Inferior parietal cortex (tissue), 1 donor: Measurements from ENCODE around the gene CLK3.
A peak's percentile ranks its signal among the peaks of the same experiment; 100 is the strongest.

ENCODE experiments used
- DNase-seq: peaks from one replicate; pipeline ENCODE4 v3.0.0-alpha.2; 2016; ENCODE audit errors: extremely low spot score

CLK3 gene

GRCh38 chr15:74603026-74603788 is 12.4 kb upstream of the CLK3 start:
- DNase-seq = no peak

GRCh38 chr15:74603789-74604705 is 11.6 kb upstream of the CLK3 start:
- DNase-seq = no peak

DNA sequence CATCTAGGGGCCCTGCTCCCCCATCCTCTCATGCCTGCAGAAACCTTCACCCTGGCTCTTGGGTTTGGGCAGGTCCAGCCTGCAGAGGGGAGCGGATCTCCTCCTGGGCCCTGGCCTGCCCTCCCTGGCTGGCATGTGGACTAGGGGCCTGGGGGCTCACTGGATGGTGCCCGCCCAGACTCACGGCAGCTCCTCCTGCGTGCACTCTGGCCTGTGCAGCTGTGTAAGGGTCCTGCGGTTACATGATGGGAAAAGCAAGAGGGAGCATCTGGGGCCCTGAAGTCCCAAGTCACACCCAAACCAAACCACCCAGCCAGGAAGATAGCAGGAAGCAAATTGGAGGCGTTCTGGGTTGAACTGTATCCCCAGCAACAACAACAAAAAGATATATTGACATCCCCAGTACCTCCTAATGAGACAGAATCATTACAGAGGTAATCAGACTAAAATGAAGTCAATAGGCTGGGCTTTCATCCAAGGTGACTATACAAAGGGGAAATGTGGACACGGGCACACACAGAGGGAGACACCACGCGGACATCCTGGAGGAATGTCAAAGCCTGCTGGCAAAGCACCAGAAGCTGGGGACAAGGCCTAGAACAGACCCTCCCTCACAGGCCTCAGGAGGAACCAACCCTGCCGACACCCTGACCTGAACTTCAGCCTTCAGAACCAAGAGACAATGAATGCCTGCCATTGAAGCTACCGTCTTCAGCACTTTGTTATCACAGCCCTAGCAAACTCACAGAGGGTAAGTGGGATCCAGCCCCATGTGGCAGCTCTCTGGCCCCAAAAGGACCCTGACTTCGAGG is 10.4 kb upstream of the CLK3 start:
- DNase-seq = no peak

GRCh38 chr15:74605795-74606150 is 9.9 kb upstream of the CLK3 start:
- DNase-seq = no peak

GRCh38 chr15:74608786-74609185 is 6.8 kb upstream of the CLK3 start:
- no peak for DNase-seq

DNA sequence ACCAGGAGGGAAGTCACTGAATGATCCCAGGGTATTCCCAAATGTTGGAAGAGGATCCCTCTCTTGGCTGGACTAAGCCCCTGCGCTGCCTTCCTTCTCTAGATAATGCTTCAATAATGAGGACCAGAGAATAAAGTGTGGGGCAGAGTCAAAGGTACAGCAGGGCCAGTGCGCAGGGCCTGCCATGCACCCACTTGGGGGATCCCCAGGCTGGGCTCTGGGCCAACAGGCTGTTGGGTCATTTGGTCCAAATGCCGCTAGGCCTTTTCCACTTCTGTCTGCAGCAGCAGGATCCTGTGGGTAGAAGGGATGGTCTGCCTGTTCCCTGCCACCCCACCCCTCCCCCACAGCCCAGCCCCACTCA is 5.7 kb upstream of the CLK3 start:
- DNase-seq = no peak

- no peak for DNase-seq
These were observed 5.2 kb upstream of the CLK3 start for GRCh38 chr15:74610302-74610951.

- DNase-seq = no peak
These were observed 4.3 kb upstream of the CLK3 start for GRCh38 chr15:74611341-74611740.

DNA sequence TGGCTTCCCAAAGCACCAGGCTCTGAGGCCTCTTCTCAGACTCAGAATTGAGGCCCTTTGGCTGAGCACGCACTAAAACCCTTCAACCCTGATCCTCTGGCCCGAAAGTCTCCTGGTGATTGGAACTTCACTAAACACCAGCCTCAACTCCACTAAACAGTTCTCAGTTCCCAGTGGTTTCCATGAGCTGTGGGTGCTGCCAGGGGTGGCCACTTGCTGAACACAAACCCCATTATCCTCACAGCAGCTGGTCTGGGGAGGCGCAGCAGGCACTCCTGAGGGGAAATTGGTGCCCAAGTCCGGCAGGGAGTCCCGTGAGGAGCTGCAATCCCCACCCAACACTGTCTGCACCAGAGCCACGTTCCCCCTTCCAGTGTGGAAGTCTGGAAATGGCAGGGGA is 3.8 kb upstream of the CLK3 start:
- DNase-seq = no peak

DNA sequence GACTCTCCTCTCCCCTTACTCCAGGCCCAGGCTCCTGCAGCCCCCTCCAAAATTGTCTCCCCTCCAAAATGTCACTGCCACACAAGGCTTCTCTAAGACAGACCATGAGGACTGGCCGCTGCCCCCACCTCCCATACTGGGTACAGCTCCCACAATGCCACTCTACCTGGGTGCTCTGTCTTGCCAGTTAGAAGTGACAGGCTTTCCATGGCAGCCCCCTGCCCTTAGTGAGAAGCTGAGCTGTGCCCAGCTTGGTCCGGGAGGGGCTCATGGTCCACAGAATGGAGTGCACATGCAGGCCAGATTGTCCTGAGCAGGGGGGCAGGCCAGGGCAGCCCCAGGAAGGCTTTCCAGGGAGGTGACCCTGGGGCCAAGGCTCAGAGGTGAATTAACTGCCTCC is 3.0 kb upstream of the CLK3 start:
- DNase-seq = no peak

DNA sequence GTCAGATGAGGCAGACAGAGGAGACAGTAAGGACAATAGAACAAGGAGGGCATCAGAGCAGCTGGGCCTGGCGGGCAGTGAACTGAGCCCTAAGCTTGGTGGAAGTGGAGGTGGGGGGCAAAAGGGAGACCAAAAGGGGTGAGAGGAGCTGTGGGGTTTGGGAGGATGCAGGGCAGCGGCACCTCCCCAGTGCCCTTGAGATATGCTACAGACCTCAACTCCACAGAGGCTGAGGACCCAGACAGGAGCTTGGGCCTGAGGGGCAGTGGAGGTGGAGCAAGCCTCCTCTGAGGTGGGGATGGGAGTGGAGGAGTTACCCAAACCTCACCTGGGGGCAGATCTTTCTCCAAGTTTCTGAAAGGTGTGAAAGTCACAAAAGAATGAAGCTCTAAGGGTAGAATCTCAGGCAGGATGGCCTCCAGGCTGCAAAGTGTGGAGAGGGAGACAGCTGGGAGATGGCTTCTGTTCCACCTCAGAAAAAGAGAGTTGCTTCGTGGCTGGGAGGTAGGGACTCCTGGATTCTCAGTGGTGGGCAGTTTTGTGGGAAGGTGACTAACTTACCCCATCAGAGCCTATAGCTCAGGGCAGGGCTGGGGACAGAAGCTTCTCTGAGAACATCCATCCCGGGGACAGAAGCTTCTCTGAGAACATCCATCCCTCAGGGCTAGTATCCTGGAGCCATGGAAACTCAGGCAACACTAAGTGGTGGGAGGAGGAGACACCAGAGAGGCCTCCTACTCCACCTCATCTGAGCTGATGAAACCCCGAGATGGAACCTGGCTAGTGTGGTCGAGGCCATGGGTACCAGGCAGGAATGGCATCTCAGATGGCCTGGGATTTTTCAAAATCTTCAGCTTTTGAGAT is 2.3 kb upstream of the CLK3 start:
- no peak for DNase-seq

DNA sequence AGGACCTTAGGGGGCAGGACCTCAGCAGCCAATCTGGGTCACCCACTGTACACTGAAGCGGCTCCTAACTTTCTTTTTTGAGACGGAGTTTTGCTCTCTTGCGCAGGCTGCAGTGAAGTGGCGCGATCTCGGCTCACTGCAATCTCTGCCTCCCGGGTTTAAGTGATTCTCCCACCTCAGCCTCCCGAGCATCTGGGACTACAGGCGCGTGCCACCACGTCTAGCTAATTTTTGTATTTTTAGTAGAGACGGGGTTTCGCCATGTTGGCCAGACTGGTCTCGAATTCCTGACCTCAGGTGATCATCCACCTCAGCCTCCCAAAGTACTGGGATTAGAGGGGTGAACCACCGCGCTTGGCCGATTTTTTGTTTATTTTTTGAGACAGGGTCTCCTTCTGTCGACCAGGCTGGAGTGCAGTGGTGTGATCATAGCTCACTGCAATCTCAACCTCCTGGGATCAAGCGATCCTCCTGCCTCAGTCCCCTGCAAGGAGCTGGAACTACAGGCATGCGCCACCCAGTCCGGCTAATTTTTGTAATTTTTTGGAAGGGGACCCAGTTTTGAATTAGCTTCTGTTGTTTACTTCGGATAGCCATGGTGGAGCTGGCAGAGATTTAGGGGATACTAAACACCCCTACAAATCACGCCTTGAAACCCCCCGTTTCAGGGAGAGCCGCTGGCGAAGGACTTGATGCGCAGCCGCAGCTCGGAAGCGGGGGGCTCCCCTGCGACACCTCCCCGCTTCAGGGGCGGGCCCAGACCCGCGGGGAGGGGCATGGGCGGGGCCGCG is 1.5 kb upstream of the CLK3 start:
- peak; percentile 72 for DNase-seq

DNA sequence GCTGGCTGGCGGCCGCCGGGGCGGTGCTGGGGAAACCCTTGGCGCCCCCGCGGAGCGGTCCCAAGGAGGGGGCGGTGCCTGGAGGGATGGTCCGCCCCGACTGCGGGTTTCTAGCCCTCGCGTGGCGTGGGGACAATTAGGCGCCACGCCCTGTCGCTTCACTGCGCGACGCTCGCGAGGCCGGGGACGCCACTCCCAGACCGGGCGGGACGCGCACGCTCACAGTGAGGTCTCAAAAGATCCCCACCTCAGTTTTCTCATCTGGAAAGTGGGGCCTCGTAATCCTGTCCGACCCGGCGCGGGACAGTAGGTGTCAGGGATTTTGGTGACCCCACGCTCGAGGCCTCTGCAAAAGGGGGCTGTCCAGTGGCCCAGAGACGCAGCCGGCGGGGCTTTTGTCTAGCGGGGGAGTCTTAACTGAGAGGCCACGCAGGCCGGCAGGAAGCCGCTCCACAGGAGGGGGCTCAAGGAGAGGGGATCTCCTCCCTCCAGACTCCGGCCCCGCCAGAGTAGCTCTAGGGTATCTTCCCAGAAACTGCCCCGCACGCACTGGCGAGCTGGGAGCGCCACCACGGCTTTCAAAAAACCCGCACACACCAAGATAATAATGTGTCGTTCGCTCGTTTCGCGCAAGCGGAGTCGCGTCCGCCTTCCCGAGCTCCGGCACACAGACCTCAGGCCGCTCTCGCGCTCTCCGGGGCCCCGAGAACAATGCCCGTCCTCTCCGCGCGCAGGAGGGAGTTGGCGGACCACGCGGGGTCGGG is 710 bp upstream of the CLK3 start:
- DNase-seq = peak; percentile 44

GRCh38 chr15:74616366-74616939 is 817 bp downstream of the CLK3 start:
- DNase-seq = no peak

- DNase-seq = no peak
These were observed 1.4 kb downstream of the CLK3 start for GRCh38 chr15:74616996-74617395.

- DNase-seq = no peak
These were observed 3.4 kb downstream of the CLK3 start for GRCh38 chr15:74618841-74619596.

DNA sequence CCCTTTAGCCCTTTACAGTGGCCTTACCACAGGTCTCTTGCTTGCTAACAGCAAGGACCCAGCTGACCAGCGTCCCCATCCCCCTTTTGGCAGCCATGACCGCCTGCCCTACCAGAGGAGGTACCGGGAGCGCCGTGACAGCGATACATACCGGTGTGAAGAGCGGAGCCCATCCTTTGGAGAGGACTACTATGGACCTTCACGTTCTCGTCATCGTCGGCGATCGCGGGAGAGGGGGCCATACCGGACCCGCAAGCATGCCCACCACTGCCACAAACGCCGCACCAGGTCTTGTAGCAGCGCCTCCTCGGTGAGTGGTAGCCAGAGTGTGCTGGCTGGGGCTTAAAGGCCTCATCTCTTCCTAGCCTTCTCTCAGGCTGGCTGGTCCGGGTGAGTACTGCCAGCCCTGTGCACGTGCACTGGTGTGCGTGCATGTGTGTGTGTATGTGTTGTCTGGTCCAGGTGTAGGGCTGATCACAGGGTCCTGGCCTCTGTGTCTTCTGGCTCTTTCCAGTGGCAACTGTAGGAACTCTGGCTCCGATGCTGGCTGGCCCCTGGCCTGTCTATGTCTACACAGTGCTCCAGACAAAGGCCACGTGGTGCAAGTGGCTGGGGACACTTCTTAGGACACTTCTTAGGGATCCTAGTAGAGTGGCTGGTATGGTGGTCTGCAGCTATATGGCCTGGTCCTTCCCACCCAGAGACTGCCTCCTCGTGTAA is 4.4 kb downstream of the CLK3 start:
- no peak for DNase-seq
